ENCODE results near the gene PAFAH1B2. TPM values are rescaled to one million over a fixed set of nuclear protein-coding genes. Genes with fewer than 3 reads are reported as not detected.

Gene PAFAH1B2
- total RNA-seq, 8 experiments from 2014 or later: 56.8 to 115 (median 75.8) TPM

- 33 to 100% (median 83%) methylated on average over 1 of the region's 1 CpG; no CpG with 5 or more reads in 2 of the 10 experiments for WGBS, 10 experiments
- Histone ChIP-seq H3K27ac (no peak overlapping the region), H3K4me3 (no peak overlapping the region), H3K4me1 (replicated peaks in 1 of 2) (no peaks in the 10 kb centered on the region)
- in situ Hi-C loops (cut with MboI; ENCODE audit: low pct_unique_long_range_greater_than_20kb in 2 of 9, low sequenced_read_pairs in 9 of 9, unreplicated experiment in 9 of 9): no loop called here
- ATAC-seq (replicated peaks in 6 of 8): peak in 1 of 8 experiments; percentile 28
Observed at GRCh38 chr11:117166491-117166890, 22.4 kb downstream of the PAFAH1B2 start.

- H3K4me1 ChIP-seq (replicated peaks in 1 of 2): no peaks in the 10 kb centered on the region
- in situ Hi-C loops (cut with MboI; ENCODE audit: low pct_unique_long_range_greater_than_20kb in 2 of 9, low sequenced_read_pairs in 9 of 9, unreplicated experiment in 9 of 9): no loop called here
- no peak overlapping the region for H3K27ac ChIP-seq
- no peak overlapping the region for H3K4me3 ChIP-seq
- 85 to 100% (median 89%) methylated on average over 1 to 2 of the region's 2 CpGs; no CpG with 5 or more reads in 2 of the 10 experiments for WGBS, 10 experiments
- no peak for ATAC-seq (replicated peaks in 6 of 8)
Observed at GRCh38 chr11:117169736-117170135, 25.6 kb downstream of the PAFAH1B2 start.

GRCh38 chr11:117170210-117170609 is 26.1 kb downstream of the PAFAH1B2 start:
- no peaks in the 10 kb centered on the region for H3K4me1 ChIP-seq (replicated peaks in 1 of 2)
- WGBS, 10 experiments: 43 to 100% (median 87%) methylated on average over 1 to 9 of the region's 9 CpGs
- H3K4me3 ChIP-seq: no peak overlapping the region
- ATAC-seq (replicated peaks in 6 of 8): peak in 1 of 8 experiments; percentile 26
- no peak overlapping the region for H3K27ac ChIP-seq
- in situ Hi-C loops (cut with MboI; ENCODE audit: low pct_unique_long_range_greater_than_20kb in 2 of 9, low sequenced_read_pairs in 9 of 9, unreplicated experiment in 9 of 9): no loop called here

GRCh38 chr11:117171007-117171403 is 26.9 kb downstream of the PAFAH1B2 start:
- peak in 1 of 8 experiments; percentile 13 for ATAC-seq (replicated peaks in 6 of 8)
- Histone ChIP-seq H3K4me1 (replicated peaks in 1 of 2) (no peaks in the 10 kb centered on the region), H3K4me3 (no peak overlapping the region), H3K27ac (no peak overlapping the region)
- in situ Hi-C loops (cut with MboI; ENCODE audit: low pct_unique_long_range_greater_than_20kb in 2 of 9, low sequenced_read_pairs in 9 of 9, unreplicated experiment in 9 of 9): no loop called here
- 92 to 100% (median 100%) methylated on average over 1 to 2 of the region's 2 CpGs; no CpG with 5 or more reads in 6 of the 10 experiments for WGBS, 10 experiments

GRCh38 chr11:117171404-117172061 is 27.4 kb downstream of the PAFAH1B2 start:
- WGBS, 10 experiments: 25 to 100% (median 93%) methylated on average over 1 to 9 of the region's 14 CpGs; no CpG with 5 or more reads in 3 of the 10 experiments
- Histone ChIP-seq H3K27ac (no peak overlapping the region), H3K4me1 (replicated peaks in 1 of 2) (no peaks in the 10 kb centered on the region), H3K4me3 (no peak overlapping the region)
- peak in 6 of 8 experiments; percentile 21 to 51 (median 35) for ATAC-seq (replicated peaks in 6 of 8)
- in situ Hi-C loops (cut with MboI; ENCODE audit: low pct_unique_long_range_greater_than_20kb in 2 of 9, low sequenced_read_pairs in 9 of 9, unreplicated experiment in 9 of 9): no loop called here

GRCh38 chr11:117172724-117173421 is 28.8 kb downstream of the PAFAH1B2 start:
- ATAC-seq (replicated peaks in 6 of 8): peak in 2 of 8 experiments; percentile 18 to 33
- H3K4me3 ChIP-seq: no peak overlapping the region
- WGBS, 10 experiments: 70 to 96% (median 90%) methylated on average over 2 to 9 of the region's 14 CpGs; no CpG with 5 or more reads in 2 of the 10 experiments
- in situ Hi-C loops (cut with MboI; ENCODE audit: low pct_unique_long_range_greater_than_20kb in 2 of 9, low sequenced_read_pairs in 9 of 9, unreplicated experiment in 9 of 9): no loop called here
- no peaks in the 10 kb centered on the region for H3K4me1 ChIP-seq (replicated peaks in 1 of 2)
- no peak overlapping the region for H3K27ac ChIP-seq

GRCh38 chr11:117175104-117175503 is 31.0 kb downstream of the PAFAH1B2 start:
- in situ Hi-C loops (cut with MboI; ENCODE audit: low pct_unique_long_range_greater_than_20kb in 2 of 9, low sequenced_read_pairs in 9 of 9, unreplicated experiment in 9 of 9): no loop called here
- Histone ChIP-seq H3K4me1 (replicated peaks in 1 of 2) (peaks cover 6% of the 10 kb centered on the region in 2 donors), H3K4me3 (no peak overlapping the region), H3K27ac (no peak overlapping the region)
- 10 to 82% (median 56%) methylated on average over 2 to 5 of the region's 7 CpGs; no CpG with 5 or more reads in 3 of the 10 experiments for WGBS, 10 experiments
- no peak for ATAC-seq (replicated peaks in 6 of 8)

GRCh38 chr11:117175781-117176180 is 31.7 kb downstream of the PAFAH1B2 start:
- peaks cover 7 to 8% of the 10 kb centered on the region in 2 donors for H3K4me1 ChIP-seq (replicated peaks in 1 of 2)
- 20 to 100% (median 90%) methylated on average over 1 to 4 of the region's 5 CpGs; no CpG with 5 or more reads in 2 of the 10 experiments for WGBS, 10 experiments
- H3K4me3 ChIP-seq: no peak overlapping the region
- no peak for ATAC-seq (replicated peaks in 6 of 8)
- H3K27ac ChIP-seq: no peak overlapping the region
- in situ Hi-C loops (cut with MboI; ENCODE audit: low pct_unique_long_range_greater_than_20kb in 2 of 9, low sequenced_read_pairs in 9 of 9, unreplicated experiment in 9 of 9): no loop called here

GRCh38 chr11:117176186-117176585 is 32.1 kb downstream of the PAFAH1B2 start:
- Histone ChIP-seq H3K4me3 (no peak overlapping the region), H3K4me1 (replicated peaks in 1 of 2) (peaks cover 7 to 8% of the 10 kb centered on the region in 2 donors), H3K27ac (no peak overlapping the region)
- no peak for ATAC-seq (replicated peaks in 6 of 8)
- 30 to 100% (median 100%) methylated on average over 1 of the region's 1 CpG; no CpG with 5 or more reads in 5 of the 10 experiments for WGBS, 10 experiments
- in situ Hi-C loops (cut with MboI; ENCODE audit: low pct_unique_long_range_greater_than_20kb in 2 of 9, low sequenced_read_pairs in 9 of 9, unreplicated experiment in 9 of 9): no loop called here

- no peak overlapping the region for H3K27ac ChIP-seq
- no peak for ATAC-seq (replicated peaks in 6 of 8)
- H3K4me3 ChIP-seq: peak overlapping the region in 4 of 5 donors; percentile 63 to 98 (median 74)
- peaks cover 7 to 8% of the 10 kb centered on the region in 2 donors for H3K4me1 ChIP-seq (replicated peaks in 1 of 2)
- in situ Hi-C loops (cut with MboI; ENCODE audit: low pct_unique_long_range_greater_than_20kb in 2 of 9, low sequenced_read_pairs in 9 of 9, unreplicated experiment in 9 of 9): no loop called here
- WGBS, 10 experiments: 73 to 100% (median 92%) methylated on average over 2 to 10 of the region's 10 CpGs; no CpG with 5 or more reads in 2 of the 10 experiments
Observed at GRCh38 chr11:117177534-117178209, 33.6 kb downstream of the PAFAH1B2 start.

- peaks cover 7 to 8% of the 10 kb centered on the region in 2 donors for H3K4me1 ChIP-seq (replicated peaks in 1 of 2)
- in situ Hi-C loops (cut with MboI; ENCODE audit: low pct_unique_long_range_greater_than_20kb in 2 of 9, low sequenced_read_pairs in 9 of 9, unreplicated experiment in 9 of 9): no loop called here
- peak within 1 kb of the TSS; percentile 57 to 98 (median 71) for H3K4me3 ChIP-seq
- 0 to 10% (median 0%) methylated on average over 1 to 28 of the region's 51 CpGs; no CpG with 5 or more reads in 4 of the 10 experiments for WGBS, 10 experiments
- H3K27ac ChIP-seq: peak within 1 kb of the TSS; percentile 58 to 65
- ATAC-seq (replicated peaks in 6 of 8): peak; percentile 83 to 97 (median 96)
Observed at GRCh38 chr11:117178210-117179034, 34.3 kb downstream of the PAFAH1B2 start, which contains the start of gene SIDT2. SIDT2 (plus strand) TSS chr11:117178743; CDS start chr11:117179264, 521 bp downstream.

All from motor neuron (in vitro differentiated cells).